AG09319 (cell line): ENCODE results near the gene HSP90AB1.

Source experiments
- DNase-seq: peaks from one replicate; pipeline ENCODE4 v3.0.0-alpha.2; 2010; ENCODE audit warnings: low read depth; ENCODE audit errors: extremely low read depth
- CTCF ChIP-seq: IDR thresholded peaks from 2 replicates; pipeline ENCODE4 v1.5.1; 2011; ENCODE audit warnings: low read depth, mild to moderate bottlenecking, inconsistent platforms, low read length, moderate library complexity

Gene HSP90AB1

GRCh38 chr6:44263354-44264100, 16.6 kb downstream of the HSP90AB1 start:
- no peak for DNase-seq
- TF ChIP-seq CTCF = no peak

- no peak for DNase-seq
- TF ChIP-seq CTCF = no peak
These were observed 17.5 kb downstream of the HSP90AB1 start for GRCh38 chr6:44264154-44265006.

- DNase-seq = peak; percentile 76
- TF ChIP-seq CTCF = peak; percentile 38
These were observed 18.3 kb downstream of the HSP90AB1 start, which contains the start of gene NFKBIE for GRCh38 chr6:44265007-44265721. Gene NFKBIE (minus strand): TSS chr6:44265551. CDS start chr6:44265346, 205 bp downstream.

GRCh38 chr6:44265722-44266233, 18.9 kb downstream of the HSP90AB1 start:
- DNase-seq = no peak

GRCh38 chr6:44266347-44266746, 19.4 kb downstream of the HSP90AB1 start:
- no peak for TF ChIP-seq CTCF
- DNase-seq = no peak

More at GRCh38 chr6:44265722-44266233, 18.9 kb downstream of the HSP90AB1 start:
- TF ChIP-seq CTCF = no peak

- DNase-seq = no peak
- no peak for TF ChIP-seq CTCF
These were observed 20.4 kb downstream of the HSP90AB1 start for GRCh38 chr6:44267252-44267651.
